EL (cell line): Measurements from ENCODE around the gene JARID2.

Source experiments
- DNase-seq: peaks from one replicate; pipeline ENCODE4 v3.0.0-alpha.2; 2016

Gene JARID2

DNA sequence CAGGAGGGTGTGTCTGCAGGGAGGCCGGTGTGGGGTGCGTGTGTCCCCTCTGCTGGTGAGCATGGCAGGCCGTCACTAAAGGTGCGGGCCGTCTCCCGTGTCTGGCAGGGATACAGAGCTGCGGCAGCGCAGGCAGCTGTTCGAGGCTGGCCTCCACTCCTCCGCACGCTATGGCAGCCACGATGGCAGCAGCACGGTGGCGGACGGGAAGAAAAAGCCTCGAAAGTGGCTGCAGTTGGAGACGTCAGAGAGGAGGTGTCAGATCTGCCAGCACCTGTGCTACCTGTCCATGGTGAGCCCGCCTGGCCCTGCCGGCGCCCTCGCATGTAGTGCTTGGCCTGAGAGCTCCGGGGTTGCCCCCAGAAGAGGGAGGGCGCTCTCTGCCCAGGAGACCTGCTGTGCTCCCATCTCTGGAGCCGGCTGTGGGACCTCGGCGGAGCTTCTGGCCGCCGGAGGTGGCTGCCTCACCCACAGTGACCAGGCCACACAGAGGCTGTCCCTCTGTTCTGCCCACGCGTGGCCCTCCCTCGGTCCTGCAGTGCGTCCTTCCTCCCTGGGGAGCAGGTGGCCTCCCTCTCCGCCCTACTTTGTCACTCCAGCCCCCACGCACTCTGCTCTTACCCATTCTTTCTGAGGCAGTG is 267.4 kb downstream of the JARID2 start:
- DNase-seq = no peak

- DNase-seq = no peak
Measured at GRCh38 chr6:15513801-15514711, 268.2 kb downstream of the JARID2 start.

DNA sequence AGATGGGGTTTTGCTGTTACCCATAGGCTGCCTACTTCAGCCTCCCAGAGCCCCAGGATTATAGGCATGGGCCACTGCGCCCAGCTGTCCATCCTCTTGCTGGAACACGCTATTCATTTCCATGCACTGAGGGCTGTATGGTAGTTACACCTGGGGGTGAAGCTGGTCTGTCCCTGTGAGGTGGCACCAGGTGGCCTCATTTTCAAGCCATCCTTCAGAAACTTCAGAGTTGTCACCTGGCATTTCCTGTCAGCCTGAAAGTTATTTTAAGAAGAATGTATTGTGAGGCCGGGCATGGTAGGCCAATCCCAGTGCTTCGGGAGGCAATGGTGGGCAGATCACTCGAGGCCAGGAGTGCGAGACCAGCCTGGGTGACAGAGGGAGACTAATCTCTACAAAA is 269.4 kb downstream of the JARID2 start:
- DNase-seq = no peak

- DNase-seq = no peak
Measured at GRCh38 chr6:15515660-15516375, 269.9 kb downstream of the JARID2 start.

DNA sequence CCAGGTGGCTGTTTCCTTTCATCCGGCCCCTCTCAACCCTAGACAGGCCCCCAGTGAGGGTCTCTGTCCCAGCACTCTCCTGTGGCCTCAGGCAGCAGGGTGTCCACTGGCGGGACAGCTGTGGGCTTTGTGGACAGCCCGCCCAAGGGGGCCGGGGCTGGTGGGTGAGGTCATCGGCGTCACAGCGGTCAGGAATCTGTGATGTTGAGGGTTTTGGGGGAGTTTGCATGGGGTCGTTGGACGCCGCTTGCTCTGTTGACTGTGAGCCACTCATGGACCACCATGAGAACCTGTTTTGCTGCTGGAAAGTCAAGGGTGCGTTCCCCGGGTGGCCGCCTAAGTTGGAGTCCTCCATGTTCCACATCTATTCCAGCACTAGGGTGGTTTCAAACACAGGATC is 270.5 kb downstream of the JARID2 start:
- no peak for DNase-seq

DNA sequence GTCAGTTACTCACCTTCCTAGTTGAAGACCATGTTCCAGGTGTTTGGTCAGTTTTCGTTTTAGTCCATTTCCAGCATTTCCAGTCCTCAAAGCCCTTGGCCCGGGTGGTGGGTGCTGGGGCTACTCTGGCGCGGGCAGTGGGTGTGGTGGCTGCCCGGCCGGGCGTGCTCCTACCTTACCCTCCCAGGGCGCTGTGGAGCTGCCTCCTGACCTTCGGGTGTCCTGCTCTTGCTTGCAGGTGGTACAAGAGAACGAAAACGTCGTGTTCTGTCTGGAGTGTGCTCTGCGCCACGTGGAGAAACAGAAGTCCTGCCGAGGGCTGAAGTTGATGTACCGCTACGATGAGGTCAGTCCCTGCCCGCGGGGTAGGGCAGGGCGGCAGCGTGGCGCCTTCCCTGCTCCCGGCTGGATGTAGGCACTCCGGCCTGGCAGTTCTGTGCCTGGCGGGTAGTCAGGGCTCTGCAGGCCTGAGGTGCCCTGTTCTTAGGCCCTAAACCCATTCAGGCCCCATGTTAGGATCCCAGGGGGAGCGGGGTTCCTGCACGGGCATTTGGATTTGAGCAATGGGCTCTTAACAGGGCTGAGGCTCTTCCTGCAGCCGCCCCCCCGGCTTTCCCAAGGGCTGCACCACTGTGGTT is 271.2 kb downstream of the JARID2 start:
- DNase-seq = no peak

GRCh38 chr6:15517600-15517999 is 271.7 kb downstream of the JARID2 start:
- no peak for DNase-seq

DNA sequence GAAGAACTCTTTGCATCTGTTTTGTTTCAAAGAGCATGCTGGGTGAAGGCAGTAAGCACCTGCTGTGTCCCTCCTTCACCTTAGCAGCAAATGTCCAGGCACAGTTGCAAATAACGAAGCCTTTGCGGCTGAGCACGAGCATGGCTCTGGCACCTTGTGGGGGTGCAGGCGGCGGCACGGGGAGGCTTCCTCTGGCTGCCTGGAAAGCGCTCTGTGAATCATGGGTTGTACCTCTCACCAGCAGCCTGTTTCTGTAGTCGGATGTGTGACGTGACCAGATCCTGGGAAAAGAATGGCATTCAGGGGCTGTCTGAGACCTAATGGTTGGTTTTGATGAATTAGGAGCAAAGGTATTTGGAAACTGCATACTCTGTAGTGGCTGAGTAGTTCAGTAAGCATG is 272.2 kb downstream of the JARID2 start:
- DNase-seq = no peak

DNA sequence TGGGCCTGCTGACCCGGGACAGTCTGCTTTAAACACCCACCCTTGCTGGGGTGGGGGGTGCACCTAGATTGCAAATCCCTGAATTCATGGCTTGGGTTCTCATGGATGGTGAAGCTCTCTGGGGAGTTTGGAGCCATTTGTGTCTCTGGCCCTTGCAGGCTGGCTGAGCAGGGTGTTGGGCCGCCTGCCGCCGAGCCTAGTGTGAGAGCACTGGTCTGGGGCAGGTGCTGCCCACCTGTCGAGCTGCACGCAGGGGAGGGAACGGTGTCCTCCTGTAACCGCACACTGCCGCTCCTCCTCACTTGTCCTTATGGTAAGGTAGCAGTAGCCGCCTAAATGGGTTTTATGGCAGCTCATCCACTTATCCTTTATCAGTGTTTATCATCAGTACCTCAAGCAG is 273.0 kb downstream of the JARID2 start:
- no peak for DNase-seq

DNA sequence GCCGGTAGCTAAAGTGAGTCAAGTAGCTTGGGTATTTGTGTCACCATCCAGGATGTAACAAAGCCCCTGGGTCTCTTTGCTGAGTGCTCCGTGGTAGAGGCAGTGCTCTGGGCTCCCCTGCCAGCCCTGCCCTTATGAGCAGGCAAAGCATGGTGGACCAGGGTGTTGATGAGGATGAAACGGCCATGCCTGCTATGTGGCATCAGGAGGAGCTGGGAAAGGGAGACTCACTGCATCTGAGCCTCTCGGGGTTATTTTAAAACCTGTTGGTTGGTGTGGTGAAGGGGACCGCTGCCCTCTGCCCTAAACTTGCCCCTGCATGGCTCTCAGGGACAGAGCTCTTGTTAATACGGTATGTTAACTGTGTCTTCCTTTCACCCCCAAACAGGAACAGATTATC is 273.8 kb downstream of the JARID2 start:
- no peak for DNase-seq

DNA sequence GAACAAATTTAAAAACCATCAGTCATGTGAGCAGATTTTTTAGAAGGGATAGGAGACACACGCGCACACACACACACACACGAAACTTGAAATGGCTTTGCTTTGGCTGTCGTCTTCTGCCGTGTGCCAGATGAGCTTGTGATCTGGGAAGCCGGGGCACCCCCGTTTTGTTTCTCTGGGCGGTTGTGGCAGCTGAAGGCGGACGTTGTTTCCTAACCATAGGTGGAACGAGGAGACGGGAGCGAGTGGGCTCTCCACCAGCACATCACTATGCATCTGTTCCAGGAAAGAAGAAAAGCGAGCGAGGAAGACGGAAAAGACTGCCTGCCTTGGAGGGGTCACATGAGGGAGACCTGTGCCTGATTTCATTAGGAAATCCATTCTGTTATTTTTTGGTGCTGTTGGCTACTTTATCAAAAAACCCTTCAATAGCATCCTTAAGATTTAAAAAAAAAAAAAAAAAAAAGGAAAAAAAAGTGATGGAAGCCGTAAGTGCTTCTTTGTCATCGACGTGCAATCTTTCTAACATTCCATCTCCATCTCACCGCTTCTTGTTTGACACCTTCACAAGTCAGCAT is 274.8 kb downstream of the JARID2 start:
- DNase-seq = no peak

DNA sequence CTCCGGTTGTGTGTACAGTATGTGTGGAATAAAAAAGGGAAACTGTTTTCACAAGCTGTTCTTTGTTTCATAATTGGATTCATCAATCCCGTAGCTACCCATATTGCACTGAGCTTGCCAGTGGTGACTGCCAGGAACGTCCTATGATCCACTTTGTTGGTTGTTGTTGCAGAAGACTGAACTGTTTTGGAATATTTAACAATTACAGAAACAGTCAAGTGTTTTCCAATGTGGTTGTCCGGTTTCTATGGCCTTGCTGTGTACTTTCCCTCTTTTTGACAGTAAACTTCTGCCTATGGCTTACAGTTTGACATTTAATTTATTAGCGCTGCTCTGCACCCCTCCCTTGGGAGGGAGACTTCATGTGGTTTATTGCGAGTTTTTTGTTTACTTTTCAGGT is 275.7 kb downstream of the JARID2 start:
- no peak for DNase-seq

GRCh38 chr6:15522026-15522425 is 276.2 kb downstream of the JARID2 start:
- no peak for DNase-seq

DNA sequence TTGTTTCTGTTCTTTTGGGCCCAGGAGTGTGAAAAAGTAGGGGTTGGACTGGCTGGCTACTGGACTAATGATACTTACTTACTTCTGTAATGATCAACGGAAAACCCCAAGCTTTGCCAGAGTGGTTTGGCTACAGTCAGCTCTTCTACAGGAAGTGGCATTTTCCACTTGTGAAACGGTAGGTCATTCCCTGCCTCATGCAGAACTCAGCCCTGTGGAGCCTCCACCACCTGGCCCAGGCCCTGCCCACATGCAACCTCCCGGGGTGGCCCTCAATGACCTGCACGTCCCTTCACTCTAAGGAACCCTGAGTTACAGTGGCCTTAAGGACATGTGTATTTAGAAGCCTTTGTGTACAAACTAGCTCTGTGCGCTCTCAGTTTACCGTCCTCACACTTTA is 276.6 kb downstream of the JARID2 start:
- DNase-seq = no peak

DNA sequence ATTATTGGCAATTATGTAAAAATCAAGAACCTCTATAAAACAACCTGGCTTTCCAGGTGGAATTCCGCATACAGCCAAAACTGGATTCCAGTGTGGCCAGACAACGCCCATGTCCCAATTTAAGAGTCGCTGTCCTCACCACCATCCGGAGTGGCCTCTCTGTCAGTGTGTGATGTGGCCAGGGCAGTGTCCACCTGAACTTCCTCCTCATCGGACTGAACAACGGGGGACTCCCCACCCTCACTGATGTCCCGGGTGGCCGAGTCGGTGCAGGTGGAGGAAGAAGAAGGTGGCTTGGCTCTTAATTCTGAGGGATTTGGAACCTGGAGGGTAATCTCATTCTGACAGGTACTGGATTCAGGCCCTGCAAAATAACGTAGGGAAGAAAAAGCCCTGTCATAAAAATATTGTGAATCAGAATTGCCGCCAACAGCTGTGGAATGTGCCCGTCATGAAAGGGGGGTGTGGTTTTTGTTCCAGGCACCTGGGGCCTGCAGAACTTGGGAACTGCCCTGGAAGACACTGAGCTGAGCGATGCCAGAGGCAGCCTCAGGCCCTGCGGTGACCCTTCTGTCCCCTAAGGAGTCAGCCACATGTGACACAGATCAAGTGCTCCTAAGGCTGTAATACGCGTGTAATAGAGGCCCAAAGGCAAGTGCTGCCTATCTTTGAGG is 277.1 kb downstream of the JARID2 start:
- no peak for DNase-seq

GRCh38 chr6:15523679-15524630 is 278.1 kb downstream of the JARID2 start:
- no peak for DNase-seq

DNA sequence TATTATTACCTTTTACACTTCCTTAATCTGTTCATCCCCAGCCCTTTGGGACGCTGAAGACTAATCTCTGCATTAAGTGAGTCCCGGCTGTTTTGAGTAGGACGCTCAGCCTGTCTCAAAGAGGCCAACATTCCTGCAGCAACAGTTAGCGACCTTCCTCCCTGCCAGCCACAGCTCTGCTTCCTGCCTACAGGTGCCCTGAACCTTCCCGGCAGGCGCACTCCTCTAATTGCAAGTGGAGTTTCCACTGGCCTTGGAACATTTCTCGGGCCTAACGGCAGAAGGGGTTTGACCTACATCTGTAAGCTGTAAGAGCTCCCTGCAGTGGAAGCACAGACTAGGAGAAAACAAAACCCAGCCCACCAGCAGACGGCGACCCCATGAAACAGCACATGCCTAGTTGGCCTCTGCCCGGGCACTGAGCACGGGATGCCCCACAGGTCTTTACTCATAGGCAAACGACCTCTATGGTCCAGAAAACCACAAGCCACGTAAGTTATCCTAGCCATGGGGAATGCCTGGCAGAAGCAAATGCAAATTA is 279.1 kb downstream of the JARID2 start:
- no peak for DNase-seq

- DNase-seq = no peak
Measured at GRCh38 chr6:15526212-15526701, 280.4 kb downstream of the JARID2 start.

DNA sequence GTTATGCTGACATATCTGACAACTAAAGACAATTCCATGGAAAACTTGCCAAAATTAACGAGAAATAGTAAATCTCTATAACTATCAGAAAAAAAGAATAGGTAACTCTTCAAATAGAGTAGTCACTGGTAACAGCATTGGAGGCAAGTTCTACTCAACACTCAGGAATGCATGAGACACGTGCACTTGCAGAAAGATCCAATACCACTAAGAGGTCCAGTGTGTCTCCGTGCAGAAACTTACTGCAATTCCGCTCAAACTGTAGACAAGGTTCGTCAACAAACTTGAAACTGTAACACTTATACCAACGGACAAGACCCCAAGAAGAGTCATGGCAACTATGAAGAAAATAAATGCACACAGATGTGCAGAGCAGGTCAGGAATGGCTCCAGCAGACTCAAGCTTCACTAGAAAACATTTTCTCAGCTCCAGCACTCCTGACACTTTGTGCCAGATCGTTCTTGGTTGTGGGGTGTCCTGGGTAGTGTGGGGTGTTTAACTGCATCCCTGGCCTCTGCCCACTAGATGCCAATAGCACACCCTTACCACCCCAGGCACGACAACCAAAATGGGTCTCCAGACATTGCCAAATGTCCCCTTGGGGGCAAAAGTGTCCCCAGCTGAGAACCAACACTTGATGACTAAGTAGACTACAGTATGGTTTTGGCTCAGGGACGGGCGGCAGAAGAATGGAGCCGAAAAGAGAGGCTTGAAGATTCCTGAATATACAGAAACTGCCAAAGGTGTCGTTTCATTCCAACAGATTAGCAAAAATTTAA is 282.2 kb downstream of the JARID2 start:
- DNase-seq = peak; percentile 22

DNA sequence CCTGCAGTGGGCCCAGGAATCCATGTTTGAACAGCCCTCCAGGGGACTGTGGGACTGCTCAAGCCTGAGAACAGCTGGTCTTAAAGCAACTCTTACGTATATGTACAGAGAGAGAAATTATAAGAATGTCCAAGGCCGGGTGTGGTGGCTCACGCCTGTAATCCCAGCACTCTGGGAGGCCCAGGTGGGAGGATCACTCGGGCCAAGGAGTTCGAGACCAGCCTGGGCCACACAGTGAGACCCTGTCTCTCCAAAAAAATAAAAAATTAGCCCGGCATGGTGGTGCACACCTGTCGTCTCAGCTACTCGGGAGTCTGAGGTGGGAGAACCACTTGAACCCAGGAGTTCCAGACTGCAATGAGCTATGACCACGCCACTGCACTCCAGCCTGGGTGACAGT is 283.0 kb downstream of the JARID2 start:
- DNase-seq = no peak
